ENCODE results near the gene SLC30A10.
"Not testable (repeated sequence)": the region's sequence is repeated elsewhere in the genome, so short reads cannot be mapped to it uniquely, and the experiment has no call there.

Gene SLC30A10

GRCh38 chr1:219927956-219928790 is at the start of gene SLC30A10:
Gene SLC30A10 (minus strand): TSS chr1:219928557. CDS start chr1:219928440, 117 bp downstream.
- DNase-seq, result no peak

- DNase-seq, result no peak
Observed at GRCh38 chr1:219973213-219973612, 44.9 kb upstream of the SLC30A10 start.

GRCh38 chr1:219967361-219967760 is 39.0 kb upstream of the SLC30A10 start:
- no peak for DNase-seq

GRCh38 chr1:219966071-219966349 is 37.7 kb upstream of the SLC30A10 start:
- DNase-seq, result no peak

- DNase-seq, result no peak
Observed at GRCh38 chr1:219965285-219966070, 37.1 kb upstream of the SLC30A10 start.

- no peak for DNase-seq
Observed at GRCh38 chr1:219963432-219963831, 35.1 kb upstream of the SLC30A10 start.

GRCh38 chr1:219961684-219962083 is 33.3 kb upstream of the SLC30A10 start:
- no peak for DNase-seq

- no peak for DNase-seq
Observed at GRCh38 chr1:219959540-219960203, 31.3 kb upstream of the SLC30A10 start.

GRCh38 chr1:219958875-219959417 is 30.6 kb upstream of the SLC30A10 start:
- no peak for DNase-seq

- DNase-seq, result no peak
Observed at GRCh38 chr1:219954736-219955421, 26.5 kb upstream of the SLC30A10 start.

- no peak for DNase-seq
Observed at GRCh38 chr1:219954052-219954451, 25.7 kb upstream of the SLC30A10 start.

- no peak for DNase-seq
Observed at GRCh38 chr1:219952361-219952760, 24.0 kb upstream of the SLC30A10 start.

- DNase-seq, result not testable (repeated sequence)
Observed at GRCh38 chr1:219949227-219949626, 20.9 kb upstream of the SLC30A10 start.

- DNase-seq, result not testable (repeated sequence)
Observed at GRCh38 chr1:219948766-219949165, 20.4 kb upstream of the SLC30A10 start.

GRCh38 chr1:219945795-219946194 is 17.4 kb upstream of the SLC30A10 start:
- no peak for DNase-seq

GRCh38 chr1:219941179-219942118 is 13.1 kb upstream of the SLC30A10 start:
- no peak for DNase-seq

- no peak for DNase-seq
Observed at GRCh38 chr1:219940707-219941106, 12.3 kb upstream of the SLC30A10 start.

- no peak for DNase-seq
Observed at GRCh38 chr1:219938706-219939105, 10.3 kb upstream of the SLC30A10 start.

- not testable (repeated sequence) for DNase-seq
Observed at GRCh38 chr1:219933763-219934162, 5.4 kb upstream of the SLC30A10 start.

GRCh38 chr1:219931033-219931432 is 2.7 kb upstream of the SLC30A10 start:
- no peak for DNase-seq

GRCh38 chr1:219928791-219929118 is 398 bp upstream of the SLC30A10 start:
- no peak for DNase-seq

All from activated CD4-positive, CD25-positive, alpha-beta regulatory T cell treated with anti-CD3 and anti-CD28 coated beads, Interleukin-2, amount 50 U/mL, for 72 hours (primary cell).